Osteoblast (primary cell): ENCODE data around the gene GTF2IRD1. TPM values are rescaled to one million over a fixed set of nuclear protein-coding genes. Genes with fewer than 3 reads are reported as not detected.

Experiments used
- DNase-seq: peaks from one replicate; pipeline ENCODE4 v3.0.0; 2011; ENCODE audit warnings: low spot score, mixed read lengths; ENCODE audit not compliant: insufficient read length; ENCODE audit errors: missing footprints
- H2AFZ ChIP-seq: 2 replicates; pipeline ENCODE4 v1.6.0; 2011; ENCODE audit warnings: mild to moderate bottlenecking, low read length
- H3K27ac ChIP-seq: 2 replicates; pipeline ENCODE4 v1.5.1; 2011; ENCODE audit warnings: mild to moderate bottlenecking, low read depth, low read length, moderate library complexity
- H3K27me3 ChIP-seq: 2 replicates; pipeline ENCODE4 v1.6.0; 2012; ENCODE audit warnings: mild to moderate bottlenecking, control low read depth, inconsistent platforms, low read length, moderate library complexity; ENCODE audit not compliant: insufficient read depth
- H3K36me3 ChIP-seq: 2 replicates; pipeline ENCODE4 v1.5.1; 2011; ENCODE audit warnings: mild to moderate bottlenecking, low read length, control low read depth, moderate library complexity; ENCODE audit not compliant: insufficient read depth
- H3K4me1 ChIP-seq: 2 replicates; pipeline ENCODE4 v1.5.1; 2011; ENCODE audit warnings: mild to moderate bottlenecking, low read length, control low read depth, moderate library complexity; ENCODE audit not compliant: insufficient read depth
- H3K4me2 ChIP-seq: 2 replicates; pipeline ENCODE4 v1.6.0; 2011; ENCODE audit warnings: mild to moderate bottlenecking, low read length; ENCODE audit not compliant: insufficient read depth
- H3K4me3 ChIP-seq: fragments of 200-600 bp; sonication (generic); 3 replicates; pipeline ENCODE4 v1.5.1; 2012; ENCODE audit warnings: mild to moderate bottlenecking, low read length, inconsistent platforms; ENCODE audit not compliant: insufficient read depth
- H3K79me2 ChIP-seq: 2 replicates; pipeline ENCODE4 v1.6.0; 2012; ENCODE audit warnings: mild to moderate bottlenecking, low read length, control low read depth, inconsistent platforms; ENCODE audit not compliant: insufficient read depth
- H3K9me3 ChIP-seq: 2 replicates; pipeline ENCODE4 v1.5.1; 2011; ENCODE audit warnings: low read depth, low read length, control low read depth
- H4K20me1 ChIP-seq: 2 replicates; pipeline ENCODE4 v1.6.0; 2012; ENCODE audit warnings: mild to moderate bottlenecking, low read length, control low read depth; ENCODE audit not compliant: insufficient read depth
- total RNA-seq: library from RNA; depleted of rRNA; stranded (reverse); fragments of >200 nt; gene quantifications from 2 replicates; pipeline ENCODE4 v1.2.3, GENCODE V29; 2012
- TF ChIP-seq, protein P1 (sequence below): IDR thresholded peaks from 2 replicates; pipeline ENCODE4 v1.5.1; 2011; ENCODE audit warnings: mild to moderate bottlenecking, low read depth, low read length, moderate library complexity; ENCODE audit errors: extremely low read depth

The GTF2IRD1 gene
- total RNA-seq, 1 donor = 15.9 TPM

DNA sequence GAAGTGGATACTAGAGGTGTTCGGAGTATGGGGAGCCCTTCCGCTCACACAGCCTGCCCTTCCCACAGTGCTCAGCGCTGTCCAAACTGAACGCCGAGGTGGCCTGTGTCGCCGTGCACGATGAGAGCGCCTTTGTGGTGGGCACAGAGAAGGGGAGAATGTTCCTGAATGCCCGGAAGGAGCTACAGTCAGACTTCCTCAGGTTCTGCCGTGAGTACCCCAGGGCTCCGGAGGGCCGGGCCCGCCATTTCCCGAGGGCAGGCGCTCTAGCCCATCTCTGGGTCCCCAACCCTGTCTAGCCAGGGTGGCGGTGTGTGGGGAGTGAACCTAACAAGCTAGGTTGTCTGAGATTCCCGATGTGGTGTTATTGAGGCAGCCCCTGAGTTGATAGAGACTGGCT, 59.1 kb downstream of the GTF2IRD1 start:
- H3K4me3 ChIP-seq = no peak overlapping the region

DNA sequence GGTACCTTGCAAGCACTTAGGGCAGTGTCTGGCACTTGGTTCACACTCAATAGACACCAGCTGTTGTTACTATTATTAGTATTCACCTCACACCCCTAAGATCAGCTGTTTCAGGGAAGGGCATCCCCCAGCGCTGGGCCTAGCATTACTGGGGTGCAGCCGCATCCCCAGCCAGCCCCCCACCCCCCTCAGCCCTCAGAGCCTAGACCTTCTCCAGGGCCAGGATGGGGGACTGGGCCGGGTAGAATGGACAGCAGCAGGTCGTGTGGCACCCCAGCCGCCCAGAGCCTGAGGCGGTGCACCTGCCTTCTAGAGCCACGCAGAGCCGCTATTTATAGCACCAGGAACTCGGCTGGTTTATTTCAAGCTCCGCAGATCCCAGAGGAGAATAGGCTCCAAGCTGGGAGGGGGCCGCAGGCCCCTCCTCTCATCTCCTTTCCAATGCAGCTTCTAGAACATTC, 60.5 kb downstream of the GTF2IRD1 start:
- Histone ChIP-seq H3K4me2 (no peak overlapping the region), H3K36me3 (peaks cover 26% of the 10 kb centered on the region), H3K9me3 (no peaks in the 10 kb centered on the region), H3K79me2 (peaks cover 4% of the 10 kb centered on the region), H2AFZ (no peak overlapping the region), H3K27ac (no peak overlapping the region), H3K4me1 (no peaks in the 10 kb centered on the region), H4K20me1 (peaks cover 6% of the 10 kb centered on the region), H3K27me3 (no peaks in the 10 kb centered on the region), H3K4me3 (no peak overlapping the region)
- TF ChIP-seq, protein P1, sequence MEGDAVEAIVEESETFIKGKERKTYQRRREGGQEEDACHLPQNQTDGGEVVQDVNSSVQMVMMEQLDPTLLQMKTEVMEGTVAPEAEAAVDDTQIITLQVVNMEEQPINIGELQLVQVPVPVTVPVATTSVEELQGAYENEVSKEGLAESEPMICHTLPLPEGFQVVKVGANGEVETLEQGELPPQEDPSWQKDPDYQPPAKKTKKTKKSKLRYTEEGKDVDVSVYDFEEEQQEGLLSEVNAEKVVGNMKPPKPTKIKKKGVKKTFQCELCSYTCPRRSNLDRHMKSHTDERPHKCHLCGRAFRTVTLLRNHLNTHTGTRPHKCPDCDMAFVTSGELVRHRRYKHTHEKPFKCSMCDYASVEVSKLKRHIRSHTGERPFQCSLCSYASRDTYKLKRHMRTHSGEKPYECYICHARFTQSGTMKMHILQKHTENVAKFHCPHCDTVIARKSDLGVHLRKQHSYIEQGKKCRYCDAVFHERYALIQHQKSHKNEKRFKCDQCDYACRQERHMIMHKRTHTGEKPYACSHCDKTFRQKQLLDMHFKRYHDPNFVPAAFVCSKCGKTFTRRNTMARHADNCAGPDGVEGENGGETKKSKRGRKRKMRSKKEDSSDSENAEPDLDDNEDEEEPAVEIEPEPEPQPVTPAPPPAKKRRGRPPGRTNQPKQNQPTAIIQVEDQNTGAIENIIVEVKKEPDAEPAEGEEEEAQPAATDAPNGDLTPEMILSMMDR = no peak
- DNase-seq = no peak

More for the DNA sequence above, 59.1 kb downstream of the GTF2IRD1 start:
- H3K4me1 ChIP-seq = no peaks in the 10 kb centered on the region
- peak; percentile 62 for DNase-seq
- H2AFZ ChIP-seq = no peak overlapping the region
- TF ChIP-seq, protein P1 = no peak
- no peaks in the 10 kb centered on the region for H3K27me3 ChIP-seq
- H4K20me1 ChIP-seq = peaks cover 9% of the 10 kb centered on the region
- H3K27ac ChIP-seq = no peak overlapping the region
- H3K79me2 ChIP-seq = peaks cover 12% of the 10 kb centered on the region
- peaks cover 20% of the 10 kb centered on the region for H3K36me3 ChIP-seq
- H3K4me2 ChIP-seq = no peak overlapping the region
- H3K9me3 ChIP-seq = no peaks in the 10 kb centered on the region

DNA sequence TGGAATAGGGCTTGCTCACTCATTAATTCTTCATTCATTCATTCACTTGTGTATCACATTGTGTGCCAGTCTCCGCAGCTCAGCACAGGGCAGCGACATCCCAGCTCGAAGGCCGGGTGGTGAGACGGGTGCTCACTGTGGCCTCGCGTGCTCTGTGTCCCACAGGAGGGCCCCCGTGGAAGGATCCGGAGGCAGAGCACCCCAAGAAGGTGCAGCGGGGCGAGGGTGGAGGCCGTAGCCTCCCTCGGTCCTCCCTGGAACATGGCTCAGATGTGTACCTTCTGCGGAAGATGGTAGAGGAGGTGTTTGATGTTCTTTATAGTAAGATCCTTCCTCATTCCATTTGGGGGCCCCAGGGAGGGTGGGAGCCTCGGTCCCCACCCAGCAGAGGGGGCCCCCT, 61.6 kb downstream of the GTF2IRD1 start:
- H3K79me2 ChIP-seq = peaks cover 2% of the 10 kb centered on the region
- no peaks in the 10 kb centered on the region for H3K9me3 ChIP-seq
- no peak overlapping the region for H3K4me2 ChIP-seq
- H2AFZ ChIP-seq = no peak overlapping the region
- no peaks in the 10 kb centered on the region for H3K27me3 ChIP-seq
- DNase-seq = no peak
- H4K20me1 ChIP-seq = peaks cover 6% of the 10 kb centered on the region
- H3K27ac ChIP-seq = no peak overlapping the region
- peaks cover 37% of the 10 kb centered on the region for H3K36me3 ChIP-seq
- TF ChIP-seq, protein P1 = no peak
- H3K4me1 ChIP-seq = no peaks in the 10 kb centered on the region
- H3K4me3 ChIP-seq = no peak overlapping the region

DNA sequence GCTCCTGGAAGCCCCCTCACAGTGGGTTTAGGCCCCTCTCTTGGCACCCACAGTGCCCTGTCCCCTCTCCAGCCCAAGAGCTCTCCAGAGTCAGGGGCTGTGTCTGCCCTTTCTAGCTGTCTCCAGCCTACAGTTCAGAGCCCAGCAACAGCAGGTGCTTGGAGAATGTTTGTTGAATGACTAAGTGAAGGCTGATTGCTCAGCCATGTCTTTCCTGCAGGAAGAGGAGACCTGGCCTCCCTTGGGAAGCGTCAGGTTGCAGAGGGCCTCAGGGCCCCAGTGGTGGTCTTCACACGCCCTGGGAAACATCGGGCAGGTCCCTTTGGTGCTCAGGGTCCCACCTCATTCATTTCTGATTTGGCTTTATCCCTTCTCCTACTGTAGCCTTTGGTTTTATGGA, 62.5 kb downstream of the GTF2IRD1 start:
- H3K4me3 ChIP-seq = no peak overlapping the region
- no peak for DNase-seq
- H3K27ac ChIP-seq = no peak overlapping the region
- TF ChIP-seq, protein P1 = no peak
- no peaks in the 10 kb centered on the region for H3K27me3 ChIP-seq
- peaks cover 2% of the 10 kb centered on the region for H3K79me2 ChIP-seq
- no peaks in the 10 kb centered on the region for H3K9me3 ChIP-seq
- no peak overlapping the region for H3K4me2 ChIP-seq
- no peaks in the 10 kb centered on the region for H3K4me1 ChIP-seq
- peaks cover 2% of the 10 kb centered on the region for H4K20me1 ChIP-seq
- no peak overlapping the region for H2AFZ ChIP-seq
- peaks cover 43% of the 10 kb centered on the region for H3K36me3 ChIP-seq
